ENCODE measurements around the gene OSBPL5. TPM values are rescaled to one million over a fixed set of nuclear protein-coding genes. Genes with fewer than 3 reads are reported as not detected.

OSBPL5 gene
- polyA plus RNA-seq, 3 donors, result 3.1 to 30.3 (median 6.8) TPM

DNA sequence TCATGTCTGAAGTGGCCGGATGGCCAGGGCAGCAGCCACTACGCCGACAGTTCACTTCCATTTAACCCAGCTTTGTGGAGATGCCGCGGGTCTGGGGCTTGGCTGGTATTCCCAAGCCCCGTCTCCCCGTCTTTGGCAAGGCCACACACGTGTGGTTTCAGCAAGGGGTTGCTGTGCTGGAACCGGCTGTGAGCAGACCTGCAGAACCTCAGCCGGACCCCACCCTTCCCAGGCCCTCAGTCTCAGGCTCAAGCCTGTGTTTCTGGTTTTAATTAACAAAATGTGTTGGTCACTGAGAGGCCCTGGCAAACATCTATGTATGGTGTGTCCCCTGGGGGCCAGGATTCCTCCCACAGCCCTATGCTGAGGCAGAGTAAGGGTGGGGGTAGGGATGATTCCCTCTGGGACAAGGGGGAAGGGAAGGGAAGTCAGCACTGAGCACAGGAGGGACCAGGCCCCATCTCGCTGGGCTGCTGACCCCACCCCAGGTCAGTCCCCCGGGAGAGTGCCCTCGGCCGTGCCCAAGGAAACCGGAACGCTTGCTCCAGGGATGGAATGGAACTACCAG, 9.3 kb downstream of the OSBPL5 start:
- no peak for DNase-seq
- no peak for TF ChIP-seq CTCF (IDR thresholded peaks at IDR 0.05)
- Histone ChIP-seq H3K4me3 (replicated peaks in 1 of 3; ENCODE audit: low read depth in 2 of 3, low read length in 3 of 3) (peak overlapping the region in 1 of 3 experiments; percentile 61), H3K4me2 (replicated peaks; ENCODE audit: extremely low read depth, low read length, poor library complexity, severe bottlenecking) (peak overlapping the region; percentile 69), H2AFZ (ENCODE audit: insufficient read depth, low read depth, low read length, poor library complexity, severe bottlenecking) (no peak overlapping the region), H3K4me1 (ENCODE audit: control insufficient read depth in 1 of 2, insufficient read depth in 2 of 2, low read length in 2 of 2) (peaks cover 66 to 78% of the 10 kb centered on the region in 2 donors), H3K79me2 (ENCODE audit: insufficient read depth, low read length) (peaks cover 100% of the 10 kb centered on the region), H3K36me3 (replicated peaks in 1 of 2; ENCODE audit: control insufficient read depth in 1 of 2, insufficient read depth in 2 of 2, low read length in 2 of 2) (peaks cover 0 to 18% of the 10 kb centered on the region in 2 donors), H3K27ac (ENCODE audit: low read depth in 1 of 2, low read length in 2 of 2) (peak overlapping the region; percentile 69 to 92), H3K9me3 (replicated peaks in 1 of 2; ENCODE audit: control insufficient read depth in 1 of 2, insufficient read depth in 1 of 2, low read length in 2 of 2) (no peaks in the 10 kb centered on the region), H3K27me3 (ENCODE audit: control insufficient read depth in 2 of 2, insufficient read depth in 2 of 2, low read length in 2 of 2) (no peaks in the 10 kb centered on the region), H3K9ac (ENCODE audit: insufficient read depth, low read length, poor library complexity, severe bottlenecking) (peak overlapping the region; percentile 67), H4K20me1 (ENCODE audit: insufficient read depth, low read length) (peaks cover 98% of the 10 kb centered on the region)
- intact Hi-C loops (cut with micrococcal nuclease), result no loop called here
- Mint-ChIP-seq H3K4me3 (peak overlapping the region; percentile 59 to 78), H3K4me1 (peaks cover 73% of the 10 kb centered on the region), H3K9me3 (peaks cover 0 to 6% (median 0%) of the 10 kb centered on the region in 7 donors), H3K27ac (peak overlapping the region; percentile 65 to 96 (median 91)), H3K36me3 (peaks cover 19 to 34% of the 10 kb centered on the region in 2 donors), H3K27me3 (ENCODE audit: low read depth in 3 of 3) (peaks cover 0 to 2% (median 2%) of the 10 kb centered on the region in 3 donors)
- WGBS (ENCODE audit: insufficient coverage), result 83% methylated on average over 12 of the region's 16 CpGs

DNA sequence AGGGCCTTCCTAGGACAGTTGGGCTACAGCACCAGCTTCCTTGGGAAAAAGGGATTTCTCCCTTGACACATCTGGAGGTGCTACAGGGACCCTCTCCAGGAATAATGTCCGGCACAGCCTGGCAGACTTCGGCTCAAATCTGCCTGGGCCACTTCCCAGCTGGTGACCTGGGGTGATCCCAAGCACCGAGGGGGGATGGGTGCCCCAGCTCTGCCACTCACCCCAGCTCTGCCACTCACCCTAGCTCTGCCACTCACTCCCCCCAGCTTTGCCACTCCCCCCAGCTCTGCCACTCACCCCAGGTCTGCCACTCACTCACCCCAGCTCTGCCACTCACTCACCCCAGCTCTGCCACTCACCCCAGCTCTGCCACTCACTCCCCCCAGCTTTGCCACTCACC, 9.9 kb downstream of the OSBPL5 start:
- peaks cover 22 to 37% of the 10 kb centered on the region in 2 donors for H3K36me3 Mint-ChIP-seq
- Histone ChIP-seq H3K36me3 (replicated peaks in 1 of 2; ENCODE audit: control insufficient read depth in 1 of 2, insufficient read depth in 2 of 2, low read length in 2 of 2) (peaks cover 0 to 23% of the 10 kb centered on the region in 2 donors), H3K79me2 (ENCODE audit: insufficient read depth, low read length) (peaks cover 100% of the 10 kb centered on the region), H3K9ac (ENCODE audit: insufficient read depth, low read length, poor library complexity, severe bottlenecking) (no peak overlapping the region), H4K20me1 (ENCODE audit: insufficient read depth, low read length) (peaks cover 98% of the 10 kb centered on the region), H3K4me2 (replicated peaks; ENCODE audit: extremely low read depth, low read length, poor library complexity, severe bottlenecking) (no peak overlapping the region), H3K4me1 (ENCODE audit: control insufficient read depth in 1 of 2, insufficient read depth in 2 of 2, low read length in 2 of 2) (peaks cover 62 to 73% of the 10 kb centered on the region in 2 donors), H3K27ac (ENCODE audit: low read depth in 1 of 2, low read length in 2 of 2) (peak overlapping the region; percentile 69 to 92), H3K27me3 (ENCODE audit: control insufficient read depth in 2 of 2, insufficient read depth in 2 of 2, low read length in 2 of 2) (no peaks in the 10 kb centered on the region), H2AFZ (ENCODE audit: insufficient read depth, low read depth, low read length, poor library complexity, severe bottlenecking) (no peak overlapping the region), H3K9me3 (replicated peaks in 1 of 2; ENCODE audit: control insufficient read depth in 1 of 2, insufficient read depth in 1 of 2, low read length in 2 of 2) (no peaks in the 10 kb centered on the region), H3K4me3 (replicated peaks in 1 of 3; ENCODE audit: low read depth in 2 of 3, low read length in 3 of 3) (no peak overlapping the region)
- H3K4me3 Mint-ChIP-seq, result no peak overlapping the region
- H3K27ac Mint-ChIP-seq, result peak overlapping the region in 6 of 7 donors; percentile 63 to 96 (median 84)
- peaks cover 70% of the 10 kb centered on the region for H3K4me1 Mint-ChIP-seq
- TF ChIP-seq CTCF (IDR thresholded peaks at IDR 0.05), result no peak
- no peak for DNase-seq
- peaks cover 0 to 2% (median 0%) of the 10 kb centered on the region in 3 donors for H3K27me3 Mint-ChIP-seq (ENCODE audit: low read depth in 3 of 3)
- intact Hi-C loops (cut with micrococcal nuclease), result no loop called here
- H3K9me3 Mint-ChIP-seq, result peaks cover 0 to 6% (median 0%) of the 10 kb centered on the region in 7 donors
- 54% methylated on average over 3 of the region's 3 CpGs for WGBS (ENCODE audit: insufficient coverage)
